Stimulated activated CD8-positive, alpha-beta memory T cell treated with anti-CD3 and anti-CD28 coated beads, Interleukin-12 subunit alpha, Interleukin-12 subunit beta, amount 100 ng/mL, for 24 hours (primary cell): ENCODE measurements around the gene CLASRP.

Experiments used
- DNase-seq: peaks from one replicate; pipeline ENCODE4 v3.0.0-alpha.2; 2020; ENCODE audit errors: extremely low read depth

The CLASRP gene

DNA sequence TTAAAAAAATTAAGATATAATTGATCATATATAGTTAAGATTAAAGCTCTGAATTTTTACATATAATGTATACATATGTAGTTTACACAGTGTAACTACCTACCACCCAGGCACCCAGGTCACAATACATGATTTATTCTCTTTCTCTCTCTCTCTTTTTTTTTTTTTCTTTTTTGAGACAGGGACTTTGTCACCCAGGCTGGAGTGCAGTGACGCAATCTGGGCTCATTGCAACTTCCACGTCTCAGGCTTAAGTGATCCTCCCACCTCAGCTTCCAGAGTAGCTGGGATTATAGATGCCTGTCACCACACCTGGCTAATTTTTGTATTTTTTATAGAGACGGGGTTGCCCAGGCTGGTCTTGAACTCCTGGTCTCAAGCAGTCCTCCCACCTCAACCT, 18.8 kb upstream of the CLASRP start:
- no peak for DNase-seq

- DNase-seq = no peak
These were observed 16.9 kb upstream of the CLASRP start for GRCh38 chr19:45021971-45022370.

DNA sequence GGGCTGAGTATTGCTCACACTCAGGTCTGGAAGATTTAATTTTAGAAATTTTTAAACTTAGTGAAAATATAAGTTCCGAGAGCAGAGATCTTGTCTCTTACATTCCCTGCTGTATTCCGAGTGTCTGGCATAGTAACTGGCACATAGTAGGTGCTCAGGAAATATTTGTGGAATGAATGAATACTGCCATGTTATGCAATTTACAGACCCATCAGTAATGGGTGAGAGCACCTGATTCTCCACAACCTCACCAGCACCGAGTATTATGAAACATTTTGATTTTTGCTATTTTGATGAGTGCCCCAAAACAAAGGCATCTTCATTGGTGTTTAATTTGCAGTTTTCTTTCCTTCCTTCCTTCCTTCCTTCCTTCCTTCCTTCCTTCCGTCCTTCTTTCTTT, 15.8 kb upstream of the CLASRP start:
- DNase-seq = no peak

- DNase-seq = no peak
These were observed 13.6 kb upstream of the CLASRP start for GRCh38 chr19:45025264-45025663.

DNA sequence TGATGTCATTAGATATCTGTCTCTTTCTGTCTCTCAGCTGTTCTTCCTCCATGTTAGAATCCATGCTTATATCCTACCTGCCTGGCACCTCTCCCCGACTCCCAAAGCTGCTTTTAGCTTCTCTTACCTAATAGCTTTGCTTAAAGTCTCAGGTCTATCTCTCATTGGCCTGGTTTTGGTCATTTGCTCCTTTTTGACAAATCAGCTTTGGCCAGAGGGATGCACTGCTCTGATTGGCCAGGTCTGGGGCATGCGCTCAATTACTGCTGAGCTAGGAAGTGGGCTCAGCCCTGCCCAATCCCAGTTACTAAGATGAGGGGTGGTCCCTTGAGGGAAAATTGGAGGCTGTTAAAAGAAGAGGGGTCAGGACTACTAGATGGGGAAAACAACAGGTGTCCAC, 11.5 kb upstream of the CLASRP start:
- no peak for DNase-seq

GRCh38 chr19:45030825-45031224, 8.0 kb upstream of the CLASRP start:
- DNase-seq = no peak

GRCh38 chr19:45032421-45032820, 6.4 kb upstream of the CLASRP start:
- no peak for DNase-seq

DNA sequence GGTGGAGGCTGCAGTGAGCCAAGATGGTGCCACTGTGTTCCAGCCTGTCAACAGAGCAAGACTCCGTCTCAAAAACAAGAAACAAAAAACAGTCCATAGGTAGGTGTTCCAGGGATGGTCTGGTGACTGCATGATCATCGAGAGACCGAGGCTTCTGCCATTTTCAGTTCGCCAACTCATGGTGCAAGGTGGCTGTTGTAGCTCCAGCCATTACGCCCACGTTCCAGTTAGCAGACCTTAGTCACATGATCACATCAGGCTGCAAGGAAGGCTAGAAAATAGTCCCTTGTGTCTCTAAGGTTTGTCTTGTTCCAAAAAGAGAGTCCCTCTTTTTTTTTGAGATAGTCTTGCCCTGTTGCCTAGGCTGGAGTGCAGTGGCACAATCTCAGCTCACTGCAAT, 3.1 kb upstream of the CLASRP start:
- no peak for DNase-seq

- DNase-seq = no peak
These were observed 1.3 kb upstream of the CLASRP start for GRCh38 chr19:45037393-45038169.

GRCh38 chr19:45040059-45040771, 1.4 kb downstream of the CLASRP start:
- no peak for DNase-seq

- no peak for DNase-seq
These were observed 2.3 kb downstream of the CLASRP start for GRCh38 chr19:45041125-45041524.

DNA sequence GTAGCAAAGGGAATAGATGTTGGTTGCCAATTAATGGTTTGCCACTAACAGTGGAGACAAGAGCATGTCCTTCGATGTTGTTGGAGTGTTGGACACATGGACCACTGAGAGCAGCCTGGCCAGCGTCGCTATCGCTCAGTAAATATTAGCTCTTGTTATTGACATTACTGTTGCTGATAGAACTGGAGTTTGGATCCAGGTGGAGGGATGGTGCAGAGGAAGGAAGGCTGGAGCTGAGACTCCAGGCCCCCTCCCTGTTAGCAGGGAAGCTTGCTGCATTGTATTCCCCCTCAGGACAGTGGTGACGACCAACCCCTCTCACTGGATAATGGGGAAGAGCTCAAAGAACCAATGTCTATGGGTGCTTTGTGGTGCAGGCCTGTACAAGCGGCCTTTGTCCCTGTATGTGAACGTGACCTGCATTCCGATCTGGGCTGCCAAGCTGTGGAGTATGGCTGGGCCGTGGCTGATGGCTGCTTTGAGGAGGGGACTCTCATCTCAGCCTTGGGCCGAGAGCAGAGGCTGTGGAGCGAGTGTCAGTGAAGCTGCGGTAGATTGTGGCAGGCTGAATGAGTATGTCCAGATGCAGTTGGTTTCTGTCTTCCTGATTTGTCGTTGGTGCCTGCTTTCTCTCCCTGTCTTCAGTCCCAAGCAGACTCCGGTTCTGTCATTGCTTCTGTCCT, 7.0 kb downstream of the CLASRP start:
- no peak for DNase-seq

DNA sequence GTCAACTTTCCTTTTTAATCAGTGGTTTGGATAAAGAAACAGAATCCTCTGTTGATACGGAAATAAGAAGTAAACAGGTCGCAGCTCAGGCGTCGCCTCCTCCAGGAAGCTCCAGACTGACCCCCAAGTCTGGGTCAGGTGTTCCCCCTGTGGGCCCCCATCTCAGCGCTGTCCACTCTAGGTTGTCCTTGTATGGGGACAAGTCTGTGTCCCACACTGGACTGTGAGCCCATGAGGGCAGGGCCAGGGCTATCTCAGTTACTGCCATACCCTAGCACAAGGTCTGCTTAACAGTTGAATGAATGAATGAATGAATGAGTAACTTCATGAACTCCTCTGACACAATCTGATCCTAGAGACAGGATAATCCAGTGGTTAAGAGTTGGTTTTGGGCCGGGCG, 7.5 kb downstream of the CLASRP start:
- DNase-seq = no peak

DNA sequence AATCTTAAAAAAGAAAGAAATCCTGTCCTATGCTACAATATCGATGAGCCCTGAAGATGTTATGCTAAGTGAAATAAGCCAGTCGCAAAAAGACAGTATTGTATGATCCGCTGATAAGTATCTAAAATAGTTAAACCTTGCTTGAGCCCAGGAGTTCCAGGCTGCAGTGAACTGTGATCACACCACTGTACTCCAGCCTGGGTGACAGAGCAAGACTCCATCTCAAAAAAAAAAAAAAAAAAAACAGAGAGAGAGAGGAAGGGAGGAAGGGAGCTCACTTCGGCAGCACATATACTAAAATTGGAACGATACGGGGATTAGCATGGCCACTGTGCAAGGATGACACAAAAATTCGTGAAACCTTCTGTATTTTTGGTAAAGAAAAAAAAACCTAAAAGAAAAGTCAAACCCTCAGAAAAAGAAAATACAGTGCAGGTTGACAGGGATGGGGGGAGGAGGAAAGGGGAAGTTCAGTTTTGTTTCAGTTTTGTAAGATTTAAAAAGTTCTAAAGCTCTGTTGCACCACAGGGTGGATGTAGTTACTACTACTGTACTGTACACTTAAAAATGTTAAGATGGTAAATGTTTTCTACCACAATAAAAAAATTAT, 8.4 kb downstream of the CLASRP start:
- DNase-seq = no peak

DNA sequence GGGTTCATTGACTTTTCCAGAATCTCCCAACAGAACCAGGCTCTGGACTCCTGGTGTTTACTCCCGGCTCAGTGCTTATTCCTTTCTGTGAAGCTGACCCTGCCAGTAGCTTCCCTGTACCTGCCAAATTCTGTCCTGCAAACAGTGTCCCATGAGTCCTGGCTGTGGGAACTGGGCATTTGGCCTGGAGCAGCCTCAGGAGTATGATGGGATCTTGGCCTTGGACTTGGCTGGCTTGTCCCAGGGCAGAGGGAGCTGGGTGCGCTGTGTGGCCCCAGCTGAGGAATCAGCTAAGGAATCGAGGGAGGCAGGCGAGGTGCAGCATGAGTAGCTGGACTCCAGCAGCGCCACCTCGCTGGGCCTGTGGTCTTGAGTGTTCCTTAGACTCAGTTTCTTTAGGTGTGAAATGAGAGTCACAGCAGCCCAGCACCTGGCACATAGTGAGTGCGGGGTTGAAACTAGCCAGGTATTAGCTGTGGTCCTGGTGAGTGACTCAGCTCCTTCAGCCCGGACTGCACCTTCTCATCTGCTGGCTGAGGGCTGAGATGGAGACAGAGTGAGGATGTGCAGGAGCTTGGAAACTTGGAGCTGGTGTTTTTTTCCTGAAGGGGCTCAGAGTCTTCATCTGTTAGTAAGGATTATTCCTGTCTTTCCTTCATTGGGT, 10.4 kb downstream of the CLASRP start:
- DNase-seq = no peak

DNA sequence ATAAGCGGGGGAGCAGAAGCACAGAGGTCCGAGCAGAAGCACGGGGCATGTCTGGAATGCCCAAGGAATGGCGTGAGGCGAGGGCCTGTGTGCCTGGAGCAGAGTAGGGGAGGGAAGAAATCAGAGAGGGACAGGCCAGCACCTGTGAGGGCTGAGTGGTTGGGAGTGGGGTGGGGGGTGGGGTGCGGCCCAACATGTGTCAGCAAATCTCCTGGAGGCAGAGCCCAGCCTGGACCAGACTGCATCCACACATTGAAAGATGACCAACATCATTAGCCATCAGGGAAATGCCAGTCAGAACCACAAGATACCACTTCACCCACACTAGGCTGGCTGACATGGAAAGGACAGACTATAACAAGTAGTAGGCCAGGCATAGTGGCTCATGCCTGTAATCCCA, 11.2 kb downstream of the CLASRP start:
- no peak for DNase-seq

- DNase-seq = no peak
These were observed 13.2 kb downstream of the CLASRP start for GRCh38 chr19:45051929-45052579.

- no peak for DNase-seq
These were observed 18.0 kb downstream of the CLASRP start for GRCh38 chr19:45056831-45057230.

- DNase-seq = no peak
These were observed 18.6 kb downstream of the CLASRP start for GRCh38 chr19:45057444-45057843.

DNA sequence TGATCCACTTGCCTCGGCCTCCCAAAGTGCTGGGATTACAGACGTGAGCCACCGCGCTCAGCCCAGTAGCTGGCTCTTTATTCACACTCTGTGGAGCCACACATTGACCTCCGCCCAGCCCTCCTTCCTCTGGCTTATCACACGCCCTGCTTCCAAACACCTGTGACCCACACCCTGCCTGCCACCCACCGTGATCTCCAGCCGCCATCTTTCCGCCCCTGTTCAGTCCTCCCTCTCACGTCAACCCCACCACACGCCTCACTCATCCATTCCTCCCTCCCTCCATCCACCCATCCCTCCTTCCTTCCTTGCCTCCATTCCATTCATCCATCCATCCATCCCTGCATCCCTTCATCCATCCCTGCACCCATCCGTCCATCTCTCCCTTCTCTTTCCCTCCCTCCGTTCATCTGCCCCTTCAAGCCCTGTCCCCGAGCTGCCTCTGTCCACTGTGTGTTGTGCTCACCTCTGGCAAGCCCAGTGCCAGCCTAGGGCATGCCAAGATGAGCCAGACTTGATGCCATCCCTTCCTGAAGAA, 19.8 kb downstream of the CLASRP start:
- no peak for DNase-seq
